Endothelial cell of umbilical vein (primary cell): ENCODE measurements around the gene KLRF2. TPM values are rescaled to one million over a fixed set of nuclear protein-coding genes. Genes with fewer than 3 reads are reported as not detected.

Experiments used
- BruUV-seq: library from RNA; stranded (reverse); fragments of 400-500 nt; replicated peaks from 2 replicates; lab custom pipeline; 2021; lab: Mats Ljungman, UMichigan
- CTCF ChIA-PET: fragments of 300-600, 350-600 bp; sonication (Branson Sonifier 250); formaldehyde crosslinking; loops from one replicate; lab custom pipeline; 2021; ENCODE audit warnings: antibody characterized with exemption, inconsistent platforms; lab: Charles Lee
- POLR2A ChIA-PET: fragments of 300-600, 350-600 bp; sonication (Branson Sonifier 250); formaldehyde crosslinking; loops from one replicate; lab custom pipeline; 2021; ENCODE audit warnings: antibody characterized with exemption, inconsistent platforms; lab: Charles Lee
- DNase-seq: peaks from one replicate; pipeline ENCODE4 v3.0.0-alpha.2; 2011; ENCODE audit warnings: low read depth, low spot score
- FAIRE-seq: peaks from 2 replicates; lab custom pipeline; 2011; peaks lifted over from hg19 to GRCh38; lab: Jason Lieb, UNC
- H2AFZ ChIP-seq: 2 replicates; pipeline ENCODE4 v1.6.0; 2012; ENCODE audit warnings: low read depth, low read length, control low read depth, inconsistent platforms
- H3K27ac ChIP-seq: 2 replicates; pipeline ENCODE4 v1.5.1; 2011; ENCODE audit warnings: low read depth, mild to moderate bottlenecking, control low read depth, low read length, moderate library complexity; ENCODE audit not compliant: insufficient read depth
- H3K27me3 ChIP-seq, 2 experiments: 2 replicates each; pipeline versions ENCODE4 v1.6.0 to v1.6.1; 2011; ENCODE audit warnings: low read length in 2 of 2, mixed read lengths in 1 of 2; ENCODE audit not compliant: control insufficient read depth in 2 of 2, insufficient read depth in 2 of 2
- H3K36me3 ChIP-seq, 2 experiments: 2 replicates in 1 of 2; 3 replicates in 1 of 2; pipeline ENCODE4 v1.5.1; 2011; ENCODE audit warnings: low read length in 2 of 2, mild to moderate bottlenecking in 1 of 2, moderate library complexity in 1 of 2; ENCODE audit not compliant: control insufficient read depth in 2 of 2, insufficient read depth in 2 of 2; ENCODE audit errors: extremely low read depth in 1 of 2
- H3K4me1 ChIP-seq: 3 replicates; pipeline ENCODE4 v1.5.1; 2011; ENCODE audit warnings: mild to moderate bottlenecking, low read length; ENCODE audit not compliant: control insufficient read depth, insufficient read depth; ENCODE audit errors: extremely low read depth
- H3K4me2 ChIP-seq: 2 replicates; pipeline ENCODE4 v1.6.1; 2011; ENCODE audit warnings: low read length, control low read depth, mixed read lengths; ENCODE audit not compliant: insufficient read depth
- H3K4me3 ChIP-seq, 3 experiments: fragments of 200-600 bp in 1 of 3; sonication (generic), shearing (Covaris generic) in 1 of 3; replicated peaks in 1 of 3; 2 replicates each; pipeline ENCODE4 v1.5.1; 2011 to 2016; ENCODE audit warnings: control low read depth in 3 of 3, low read length in 3 of 3, mild to moderate bottlenecking in 2 of 3, inconsistent platforms in 1 of 3, low read depth in 1 of 3, moderate library complexity in 1 of 3; ENCODE audit not compliant: insufficient read depth in 1 of 3
- H3K79me2 ChIP-seq: 2 replicates; pipeline ENCODE4 v1.6.0; 2012; ENCODE audit warnings: low read length, inconsistent platforms; ENCODE audit not compliant: control insufficient read depth, insufficient read depth
- H3K9ac ChIP-seq: replicated peaks from 2 replicates; pipeline ENCODE3; 2011; ENCODE audit warnings: low read length, control low read depth; ENCODE audit not compliant: insufficient read depth; ENCODE audit errors: extremely low read depth
- H3K9me1 ChIP-seq: replicated peaks from 3 replicates; pipeline ENCODE4 v1.6.0; 2011; ENCODE audit warnings: mild to moderate bottlenecking, low read length; ENCODE audit not compliant: control insufficient read depth, insufficient read depth; ENCODE audit errors: extremely low read depth
- H3K9me3 ChIP-seq: replicated peaks from 2 replicates; pipeline ENCODE4 v1.5.1; 2012; ENCODE audit warnings: low read length, inconsistent platforms; ENCODE audit not compliant: control insufficient read depth, insufficient read depth
- H4K20me1 ChIP-seq: replicated peaks from 2 replicates; pipeline ENCODE3; 2011; ENCODE audit warnings: mild to moderate bottlenecking, low read length; ENCODE audit not compliant: control insufficient read depth, insufficient read depth; ENCODE audit errors: extremely low read depth
- CTCF ChIP-seq, 2 donors: IDR thresholded peaks; 1 replicate in 1 of 2; 2 replicates in 1 of 2; pipeline ENCODE4 v1.5.1; 2011; ENCODE audit warnings: low read length in 2 of 2, mild to moderate bottlenecking in 2 of 2, moderate library complexity in 2 of 2, control low read depth in 1 of 2, inconsistent platforms in 1 of 2, low read depth in 1 of 2; ENCODE audit not compliant: insufficient read depth in 1 of 2; ENCODE audit errors: extremely low read depth in 1 of 2
- EZH2 ChIP-seq: IDR thresholded peaks from 2 replicates; pipeline ENCODE4 v1.6.1; 2012; ENCODE audit warnings: borderline replicate concordance, low read depth, mild to moderate bottlenecking, moderate library complexity, low read length, inconsistent platforms; ENCODE audit not compliant: severe bottlenecking
- FOS ChIP-seq: IDR thresholded peaks from 2 replicates; pipeline ENCODE4 v1.6.1; 2011; ENCODE audit warnings: mild to moderate bottlenecking, low read length, moderate library complexity, borderline replicate concordance; ENCODE audit not compliant: insufficient read depth
- GATA2 ChIP-seq: IDR thresholded peaks from 2 replicates; pipeline ENCODE4 v1.7.0; 2011; ENCODE audit warnings: low read depth, mild to moderate bottlenecking, moderate library complexity, mixed read lengths, low read length; ENCODE audit not compliant: insufficient read length, insufficient read depth
- JUN ChIP-seq: IDR thresholded peaks from 2 replicates; pipeline ENCODE4 v1.6.1; 2011; ENCODE audit warnings: borderline replicate concordance, low read depth; ENCODE audit not compliant: insufficient read length, insufficient read depth
- MAX ChIP-seq: IDR thresholded peaks from 2 replicates; pipeline ENCODE4 v1.6.1; 2011; ENCODE audit not compliant: insufficient read depth, insufficient read length
- MYC ChIP-seq: IDR thresholded peaks from one replicate; pipeline ENCODE4 v1.6.1; 2011; ENCODE audit warnings: mild to moderate bottlenecking, low read depth, low read length
- POLR2A ChIP-seq: IDR thresholded peaks from 2 replicates; pipeline ENCODE4 v1.6.1; 2012; ENCODE audit warnings: low read depth, mild to moderate bottlenecking, control low read depth, low read length
- POLR2AphosphoS5 ChIP-seq: IDR thresholded peaks from 2 replicates; pipeline ENCODE4 v1.6.1; 2012; ENCODE audit warnings: low read depth, mild to moderate bottlenecking, control low read depth, low read length, moderate library complexity; ENCODE audit not compliant: insufficient read depth
- dilution Hi-C: fragments of 300-500 bp; cut with MboI; formaldehyde crosslinking; loops from one replicate; pipeline ENCODE4 v1.15.0; 2019; ENCODE audit warnings: low sequenced_read_pairs; ENCODE audit not compliant: extremely low pct_ligation_motif_present
- intact Hi-C: fragments of 100-400 bp; cut with micrococcal nuclease; formaldehyde crosslinking; loops from one replicate; pipeline ENCODE4 v1.10.0; 2022
- polyA plus RNA-seq, 4 experiments: library from polyadenylated mRNA; depleted of rRNA in 3 of 4; stranded (reverse) in 3 of 4; unstranded in 1 of 4; fragments of >200 nt; gene quantifications; 2 replicates each; pipeline versions ENCODE4 v1.2.1 to v1.2.3, GENCODE V29; 2011 to 2012; ENCODE audit warnings: missing spikeins in 1 of 4
- total RNA-seq: library from RNA; stranded (reverse); gene quantifications from 2 replicates; pipeline ENCODE4 v1.2.3, GENCODE V29; 2021

Gene KLRF2
- total and polyA plus RNA-seq, 2 donors (not counting 3 experiments of a cell fraction or from before 2014, with no cell fraction given), result not detected

GRCh38 chr12:9900930-9901329 is 19.6 kb downstream of the KLRF2 start:
- H3K9ac ChIP-seq, result no peak overlapping the region
- no peak overlapping the region for H3K27ac ChIP-seq
- DNase-seq, result no peak
- FAIRE-seq, result no peak
- H3K9me3 ChIP-seq, result no peaks in the 10 kb centered on the region
- dilution Hi-C loops, result no loop called here
- intact Hi-C loops, result no loop called here
- ChIA-PET POLR2A (no interaction called here), CTCF (no interaction called here)
- BruUV-seq, result no TSS peak
- no peak overlapping the region for H2AFZ ChIP-seq
- H3K36me3 ChIP-seq, result no peaks in the 10 kb centered on the region
- no peak overlapping the region for H3K4me3 ChIP-seq
- peaks cover 5 to 6% of the 10 kb centered on the region in 2 experiments for H3K27me3 ChIP-seq
- TF ChIP-seq FOS, result no peak
- TF ChIP-seq GATA2, result no peak
- no peak for TF ChIP-seq POLR2AphosphoS5
- TF ChIP-seq CTCF (IDR thresholded peaks at IDR 0.05; ENCODE audit: extremely low read depth in 1 of 2, insufficient read depth in 1 of 2, low read depth in 1 of 2, low read length in 2 of 2), result no peak
- no peak for TF ChIP-seq POLR2A
- no peak for TF ChIP-seq EZH2
- no peak for TF ChIP-seq MAX
- TF ChIP-seq MYC, result no peak
- no peak for TF ChIP-seq JUN
- no peaks in the 10 kb centered on the region for H3K9me1 ChIP-seq
- H4K20me1 ChIP-seq, result no peaks in the 10 kb centered on the region
- H3K4me1 ChIP-seq, result no peaks in the 10 kb centered on the region
- H3K79me2 ChIP-seq, result no peaks in the 10 kb centered on the region
- no peak overlapping the region for H3K4me2 ChIP-seq
